Astrocyte of the spinal cord (primary cell): ENCODE results near the gene SMG6.

Source experiments
- DNase-seq: peaks from one replicate; pipeline ENCODE4 v3.0.0; 2011; ENCODE audit warnings: low read depth, low spot score
- H3K4me3 ChIP-seq: 2 replicates; pipeline ENCODE4 v1.5.1; 2011; ENCODE audit warnings: low read depth, mild to moderate bottlenecking, low read length, moderate library complexity
- in situ Hi-C: cut with HindIII; loops from 2 replicates; pipeline ENCODE4 v1.10.0; 2017; ENCODE audit warnings: low sequenced_read_pairs
- TF ChIP-seq, protein P1 (sequence below): IDR thresholded peaks from 2 replicates; pipeline ENCODE4 v1.5.1; 2012; ENCODE audit warnings: low read depth, mild to moderate bottlenecking, low read length, inconsistent platforms

SMG6 gene

GRCh38 chr17:2107050-2107449 lies 196.5 kb downstream of the SMG6 start:
- DNase-seq, result no peak
- no peak overlapping the region for H3K4me3 ChIP-seq
- TF ChIP-seq, protein P1, sequence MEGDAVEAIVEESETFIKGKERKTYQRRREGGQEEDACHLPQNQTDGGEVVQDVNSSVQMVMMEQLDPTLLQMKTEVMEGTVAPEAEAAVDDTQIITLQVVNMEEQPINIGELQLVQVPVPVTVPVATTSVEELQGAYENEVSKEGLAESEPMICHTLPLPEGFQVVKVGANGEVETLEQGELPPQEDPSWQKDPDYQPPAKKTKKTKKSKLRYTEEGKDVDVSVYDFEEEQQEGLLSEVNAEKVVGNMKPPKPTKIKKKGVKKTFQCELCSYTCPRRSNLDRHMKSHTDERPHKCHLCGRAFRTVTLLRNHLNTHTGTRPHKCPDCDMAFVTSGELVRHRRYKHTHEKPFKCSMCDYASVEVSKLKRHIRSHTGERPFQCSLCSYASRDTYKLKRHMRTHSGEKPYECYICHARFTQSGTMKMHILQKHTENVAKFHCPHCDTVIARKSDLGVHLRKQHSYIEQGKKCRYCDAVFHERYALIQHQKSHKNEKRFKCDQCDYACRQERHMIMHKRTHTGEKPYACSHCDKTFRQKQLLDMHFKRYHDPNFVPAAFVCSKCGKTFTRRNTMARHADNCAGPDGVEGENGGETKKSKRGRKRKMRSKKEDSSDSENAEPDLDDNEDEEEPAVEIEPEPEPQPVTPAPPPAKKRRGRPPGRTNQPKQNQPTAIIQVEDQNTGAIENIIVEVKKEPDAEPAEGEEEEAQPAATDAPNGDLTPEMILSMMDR, result no peak
- in situ Hi-C loops, result no loop called here

- no peak overlapping the region for H3K4me3 ChIP-seq
- DNase-seq, result no peak
- in situ Hi-C loops, result no loop called here
- TF ChIP-seq, protein P1, result no peak
Observed at GRCh38 chr17:2106308-2106955, 197.2 kb downstream of the SMG6 start.

DNA sequence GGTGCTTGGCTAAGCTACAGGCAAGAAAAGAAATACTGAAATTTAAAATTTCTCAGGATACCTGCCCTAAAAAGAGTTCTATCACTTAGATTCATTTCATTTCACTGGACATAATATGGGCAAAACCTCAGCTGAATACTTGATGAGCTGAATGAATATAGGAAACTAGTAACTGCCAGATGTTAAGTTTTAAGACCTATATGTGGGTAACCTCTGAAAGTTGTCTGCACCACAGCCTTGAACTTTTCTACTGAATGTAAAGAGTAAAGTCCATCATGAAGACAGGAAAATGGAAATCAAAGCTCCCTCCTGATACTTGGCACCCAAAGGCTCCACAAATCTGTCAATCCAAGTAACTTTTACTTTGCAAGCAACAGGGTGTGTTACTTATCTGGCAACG lies 197.9 kb downstream of the SMG6 start:
- TF ChIP-seq, protein P1, result no peak
- in situ Hi-C loops, result no loop called here
- DNase-seq, result no peak
- no peak overlapping the region for H3K4me3 ChIP-seq

GRCh38 chr17:2102931-2103809 lies 200.4 kb downstream of the SMG6 start:
- in situ Hi-C loops, result no loop called here
- TF ChIP-seq, protein P1, result no peak
- H3K4me3 ChIP-seq, result no peak overlapping the region
- DNase-seq, result peak; percentile 78

GRCh38 chr17:2101448-2102257 lies 201.9 kb downstream of the SMG6 start:
- TF ChIP-seq, protein P1, result no peak
- H3K4me3 ChIP-seq, result no peak overlapping the region
- in situ Hi-C loops, result no loop called here
- peak; percentile 79 for DNase-seq

GRCh38 chr17:2095536-2095910 lies 208.1 kb downstream of the SMG6 start:
- in situ Hi-C loops, result no loop called here
- H3K4me3 ChIP-seq, result no peak overlapping the region
- no peak for DNase-seq
- TF ChIP-seq, protein P1, result no peak
